ENCODE results near the gene MCF2L2. TPM values are rescaled to one million over a fixed set of nuclear protein-coding genes. Genes with fewer than 3 reads are reported as not detected.
A peak's percentile ranks its signal among the peaks of the same experiment; 100 is the strongest.

The MCF2L2 gene
- total and polyA plus RNA-seq, 11 donors: 0.12 to 1.4 (median 0.23) TPM; not detected in 1

DNA sequence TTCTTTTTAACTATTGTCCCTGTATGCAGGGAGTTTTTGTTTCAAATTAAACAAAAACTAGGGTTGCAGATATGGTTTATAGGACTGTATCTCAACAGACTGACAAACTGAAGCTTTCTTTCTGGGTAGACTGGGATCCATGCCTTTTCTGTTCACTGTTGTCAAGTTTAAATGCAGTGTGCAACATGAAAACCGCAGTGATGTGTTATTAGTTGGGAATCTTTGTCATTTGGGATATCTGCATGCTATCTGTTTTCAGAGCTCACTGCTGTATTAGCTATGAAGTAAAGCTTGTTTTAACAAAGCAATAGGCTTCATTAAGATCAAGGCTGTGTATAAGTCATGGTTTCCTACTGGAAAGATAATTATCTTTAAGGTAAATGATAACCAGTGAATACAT lies 21.4 kb upstream of the MCF2L2 start:
- intact Hi-C loops (cut with DNase I): no loop called here
- Histone ChIP-seq H3K27me3 (no peaks in the 10 kb centered on the region), H3K4me1 (peaks cover 4 to 30% (median 21%) of the 10 kb centered on the region in 12 donors), H3K36me3 (peaks cover 0 to 33% (median 18%) of the 10 kb centered on the region in 9 donors), H3K27ac (peak overlapping the region in 9 of 12 donors; percentile 6 to 91 (median 56)), H3K4me3 (peak overlapping the region in 9 of 12 donors; percentile 62 to 88 (median 77)), H3K9me3 (peaks cover 0 to under 1% (median 0%) of the 10 kb centered on the region in 12 donors)
- WGBS, 4 donors: 38 to 43% (median 42%) methylated on average over 1 of the region's 1 CpG
- no peak for ATAC-seq
- TF ChIP-seq, protein P1, sequence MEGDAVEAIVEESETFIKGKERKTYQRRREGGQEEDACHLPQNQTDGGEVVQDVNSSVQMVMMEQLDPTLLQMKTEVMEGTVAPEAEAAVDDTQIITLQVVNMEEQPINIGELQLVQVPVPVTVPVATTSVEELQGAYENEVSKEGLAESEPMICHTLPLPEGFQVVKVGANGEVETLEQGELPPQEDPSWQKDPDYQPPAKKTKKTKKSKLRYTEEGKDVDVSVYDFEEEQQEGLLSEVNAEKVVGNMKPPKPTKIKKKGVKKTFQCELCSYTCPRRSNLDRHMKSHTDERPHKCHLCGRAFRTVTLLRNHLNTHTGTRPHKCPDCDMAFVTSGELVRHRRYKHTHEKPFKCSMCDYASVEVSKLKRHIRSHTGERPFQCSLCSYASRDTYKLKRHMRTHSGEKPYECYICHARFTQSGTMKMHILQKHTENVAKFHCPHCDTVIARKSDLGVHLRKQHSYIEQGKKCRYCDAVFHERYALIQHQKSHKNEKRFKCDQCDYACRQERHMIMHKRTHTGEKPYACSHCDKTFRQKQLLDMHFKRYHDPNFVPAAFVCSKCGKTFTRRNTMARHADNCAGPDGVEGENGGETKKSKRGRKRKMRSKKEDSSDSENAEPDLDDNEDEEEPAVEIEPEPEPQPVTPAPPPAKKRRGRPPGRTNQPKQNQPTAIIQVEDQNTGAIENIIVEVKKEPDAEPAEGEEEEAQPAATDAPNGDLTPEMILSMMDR (IDR thresholded peaks at IDR 0.05): no peak
- no peak for TF ChIP-seq POLR2A (IDR thresholded peaks at IDR 0.05)
- DNase-seq: no peak

GRCh38 chr3:183449391-183449790 lies 21.0 kb upstream of the MCF2L2 start:
- Histone ChIP-seq H3K27ac (peak overlapping the region in 9 of 12 donors; percentile 11 to 91 (median 56)), H3K4me3 (peak overlapping the region in 9 of 12 donors; percentile 62 to 88 (median 77))
- peak; percentile 35 to 54 (median 47) for ATAC-seq

DNA sequence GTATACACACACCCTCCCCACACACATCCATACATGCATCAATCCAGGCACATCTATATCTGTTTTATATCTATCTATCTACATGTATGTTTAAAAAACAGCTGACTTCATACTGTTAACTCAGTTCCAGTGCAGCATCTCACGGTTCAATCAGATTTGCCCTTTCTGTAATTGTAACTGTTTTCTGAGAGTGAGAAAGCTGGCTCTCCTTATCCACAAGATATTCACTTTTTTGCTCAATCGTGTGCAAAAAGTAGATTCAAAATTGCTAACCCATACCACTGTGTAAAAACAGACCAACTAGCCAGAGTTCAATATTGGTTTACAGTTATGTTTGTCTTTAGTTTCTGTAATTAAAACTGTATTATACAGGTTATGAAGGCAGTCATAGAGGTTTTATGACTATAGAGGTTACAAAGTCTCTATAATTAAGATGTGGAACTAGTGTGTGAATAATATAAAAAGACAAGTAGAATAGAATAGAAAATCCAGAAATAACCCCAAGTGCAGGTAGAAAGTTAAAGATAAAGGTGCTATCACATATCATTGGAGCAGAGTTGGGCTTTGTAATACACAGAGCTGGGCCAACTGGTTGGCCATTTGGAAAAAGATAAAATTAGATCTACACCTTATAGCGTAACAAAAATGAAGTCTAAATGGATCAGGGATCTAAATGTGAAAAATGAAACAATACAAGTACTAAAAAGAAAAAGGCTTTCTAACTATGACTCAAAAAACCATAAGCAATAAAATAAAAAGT lies 20.1 kb upstream of the MCF2L2 start:
- no peak for ATAC-seq
- no peaks in the 10 kb centered on the region for H3K27me3 ChIP-seq
- intact Hi-C loops (cut with DNase I): no loop called here

More at GRCh38 chr3:183449391-183449790, 21.0 kb upstream of the MCF2L2 start:
- Histone ChIP-seq H3K27me3 (no peaks in the 10 kb centered on the region), H3K36me3 (peaks cover 0 to 29% (median 14%) of the 10 kb centered on the region in 9 donors), H3K4me1 (peaks cover 4 to 30% (median 21%) of the 10 kb centered on the region in 12 donors), H3K9me3 (peaks cover 0 to 4% (median 0%) of the 10 kb centered on the region in 12 donors)
- peak in 1 of 5 donors; percentile 31 for DNase-seq
- WGBS, 4 donors: 4 to 16% (median 11%) methylated on average over 4 of the region's 4 CpGs
- intact Hi-C loops (cut with DNase I): no loop called here
- TF ChIP-seq POLR2A (IDR thresholded peaks at IDR 0.05): no peak
- TF ChIP-seq, protein P1 (IDR thresholded peaks at IDR 0.05): peak in 2 of 12 donors; percentile 18 to 35

More for the DNA sequence above, 20.1 kb upstream of the MCF2L2 start:
- Histone ChIP-seq H3K4me1 (peaks cover 4 to 30% (median 20%) of the 10 kb centered on the region in 12 donors), H3K4me3 (peak overlapping the region; percentile 61 to 88 (median 78)), H3K36me3 (peaks cover 0 to 20% (median 10%) of the 10 kb centered on the region in 9 donors), H3K27ac (peak overlapping the region in 11 of 12 donors; percentile 36 to 91 (median 81)), H3K9me3 (peaks cover 0 to 13% (median 3%) of the 10 kb centered on the region in 12 donors)
- no peak for DNase-seq
- WGBS, 4 donors: 19 to 27% (median 25%) methylated on average over 3 of the region's 3 CpGs
- TF ChIP-seq, protein P1 (IDR thresholded peaks at IDR 0.05): no peak
- TF ChIP-seq POLR2A (IDR thresholded peaks at IDR 0.05): no peak
